T-helper 2 cell treated with Interferon-gamma antibody and Interleukin-4, amounts not matched to agents 5 μg/mL and 100 μg/mL, for 36 hours (primary cell): ENCODE data around the gene BDH1.
"Not testable (repeated sequence)": the region's sequence is repeated elsewhere in the genome, so short reads cannot be mapped to it uniquely, and the experiment has no call there.

ENCODE experiments used
- DNase-seq: peaks from one replicate; pipeline ENCODE4 v3.0.0; 2021; ENCODE audit warnings: low spot score
- H3K27ac Mint-ChIP-seq: one replicate; pipeline ENCODE4 v1.8.0; 2021; ENCODE audit warnings: mild to moderate bottlenecking, mixed read lengths
- H3K27me3 Mint-ChIP-seq: one replicate; pipeline ENCODE4 v1.8.0; 2021; ENCODE audit warnings: low read depth, mixed read lengths
- H3K36me3 Mint-ChIP-seq: one replicate; pipeline ENCODE4 v1.8.0; 2021; ENCODE audit warnings: low read depth, mixed read lengths
- H3K4me1 Mint-ChIP-seq: one replicate; pipeline ENCODE4 v1.8.0; 2021; ENCODE audit warnings: low read depth, mixed read lengths
- H3K4me3 Mint-ChIP-seq: one replicate; pipeline ENCODE4 v1.8.0; 2022; ENCODE audit warnings: mild to moderate bottlenecking, moderate library complexity, mixed read lengths
- H3K9me3 Mint-ChIP-seq: one replicate; pipeline ENCODE4 v1.8.0; 2021; ENCODE audit warnings: mixed read lengths

The BDH1 gene

GRCh38 chr3:197555281-197556261 is at the start of gene BDH1:
Gene BDH1 (minus strand): TSS chr3:197555968. CDS start chr3:197546443, 9,525 bp downstream.
- peak; percentile 70 for DNase-seq
- H3K4me1 Mint-ChIP-seq = peaks cover 30% of the 10 kb centered on the region
- H3K27ac Mint-ChIP-seq = peak within 1 kb of the TSS; percentile 92
- H3K27me3 Mint-ChIP-seq = peaks cover 12% of the 10 kb centered on the region
- no peaks in the 10 kb centered on the region for H3K9me3 Mint-ChIP-seq
- H3K4me3 Mint-ChIP-seq = peak within 1 kb of the TSS; percentile 89
- peaks cover 21% of the 10 kb centered on the region for H3K36me3 Mint-ChIP-seq

- no peak overlapping the region for H3K27ac Mint-ChIP-seq
Measured at GRCh38 chr3:197603317-197603933, 47.7 kb upstream of the BDH1 start.

GRCh38 chr3:197602351-197602750 is 46.6 kb upstream of the BDH1 start:
- DNase-seq, H3K9me3 Mint-ChIP-seq, H3K4me1 Mint-ChIP-seq, H3K4me3 Mint-ChIP-seq, H3K27ac Mint-ChIP-seq, H3K27me3 Mint-ChIP-seq: not testable (repeated sequence)
- peaks cover 12% of the 10 kb centered on the region for H3K36me3 Mint-ChIP-seq

More at GRCh38 chr3:197603317-197603933, 47.7 kb upstream of the BDH1 start:
- Mint-ChIP-seq H3K9me3 (no peaks in the 10 kb centered on the region), H3K36me3 (peaks cover 21% of the 10 kb centered on the region), H3K4me1 (no peaks in the 10 kb centered on the region), H3K27me3 (no peaks in the 10 kb centered on the region), H3K4me3 (no peak overlapping the region)
- DNase-seq = no peak

GRCh38 chr3:197601566-197601840 is 45.7 kb upstream of the BDH1 start:
- not testable (repeated sequence) for H3K36me3 Mint-ChIP-seq

GRCh38 chr3:197600796-197601565 is 45.2 kb upstream of the BDH1 start:
- DNase-seq = no peak
- peaks cover 7% of the 10 kb centered on the region for H3K36me3 Mint-ChIP-seq
- H3K4me1 Mint-ChIP-seq = peaks cover 6% of the 10 kb centered on the region
- H3K27ac Mint-ChIP-seq = no peak overlapping the region
- H3K27me3 Mint-ChIP-seq = no peaks in the 10 kb centered on the region
- no peak overlapping the region for H3K4me3 Mint-ChIP-seq
- no peaks in the 10 kb centered on the region for H3K9me3 Mint-ChIP-seq

More at GRCh38 chr3:197601566-197601840, 45.7 kb upstream of the BDH1 start:
- not testable (repeated sequence) for H3K27me3 Mint-ChIP-seq, H3K27ac Mint-ChIP-seq, H3K9me3 Mint-ChIP-seq, DNase-seq, H3K4me3 Mint-ChIP-seq, H3K4me1 Mint-ChIP-seq

- no peak overlapping the region for H3K27ac Mint-ChIP-seq
Measured at GRCh38 chr3:197599089-197599765, 43.5 kb upstream of the BDH1 start.

GRCh38 chr3:197598404-197598980 is 42.7 kb upstream of the BDH1 start:
- H3K4me1 Mint-ChIP-seq = peaks cover 12% of the 10 kb centered on the region
- no peaks in the 10 kb centered on the region for H3K27me3 Mint-ChIP-seq
- H3K9me3 Mint-ChIP-seq = no peaks in the 10 kb centered on the region
- H3K36me3 Mint-ChIP-seq = peaks cover 3% of the 10 kb centered on the region
- H3K4me3 Mint-ChIP-seq = no peak overlapping the region
- no peak overlapping the region for H3K27ac Mint-ChIP-seq
- no peak for DNase-seq

More at GRCh38 chr3:197599089-197599765, 43.5 kb upstream of the BDH1 start:
- H3K9me3 Mint-ChIP-seq = no peaks in the 10 kb centered on the region
- no peaks in the 10 kb centered on the region for H3K27me3 Mint-ChIP-seq
- peaks cover 12% of the 10 kb centered on the region for H3K4me1 Mint-ChIP-seq
- no peak overlapping the region for H3K4me3 Mint-ChIP-seq
- peak; percentile 69 for DNase-seq
- H3K36me3 Mint-ChIP-seq = peaks cover 6% of the 10 kb centered on the region

- H3K27ac Mint-ChIP-seq = no peak overlapping the region
- no peak for DNase-seq
- H3K4me3 Mint-ChIP-seq = no peak overlapping the region
- H3K9me3 Mint-ChIP-seq = no peaks in the 10 kb centered on the region
- H3K27me3 Mint-ChIP-seq = no peaks in the 10 kb centered on the region
- peaks cover 3% of the 10 kb centered on the region for H3K36me3 Mint-ChIP-seq
- H3K4me1 Mint-ChIP-seq = peaks cover 20% of the 10 kb centered on the region
Measured at GRCh38 chr3:197597335-197597734, 41.6 kb upstream of the BDH1 start.

GRCh38 chr3:197595470-197596185 is 39.9 kb upstream of the BDH1 start:
- Mint-ChIP-seq H3K4me1 (peaks cover 33% of the 10 kb centered on the region), H3K27me3 (no peaks in the 10 kb centered on the region), H3K9me3 (no peaks in the 10 kb centered on the region), H3K27ac (peak overlapping the region; percentile 46), H3K36me3 (peaks cover 4% of the 10 kb centered on the region), H3K4me3 (no peak overlapping the region)
- DNase-seq = no peak

- DNase-seq = no peak
- Mint-ChIP-seq H3K27me3 (no peaks in the 10 kb centered on the region), H3K36me3 (peaks cover 4% of the 10 kb centered on the region), H3K4me3 (peak overlapping the region; percentile 62), H3K9me3 (no peaks in the 10 kb centered on the region), H3K27ac (peak overlapping the region; percentile 85), H3K4me1 (peaks cover 33% of the 10 kb centered on the region)
Measured at GRCh38 chr3:197593046-197593380, 37.2 kb upstream of the BDH1 start.

GRCh38 chr3:197592361-197593045 is 36.7 kb upstream of the BDH1 start:
- Mint-ChIP-seq H3K9me3 (no peaks in the 10 kb centered on the region), H3K4me1 (peaks cover 33% of the 10 kb centered on the region), H3K27ac (peak overlapping the region; percentile 85), H3K27me3 (no peaks in the 10 kb centered on the region), H3K36me3 (peaks cover 4% of the 10 kb centered on the region), H3K4me3 (peak overlapping the region; percentile 62)
- DNase-seq = no peak

GRCh38 chr3:197591816-197592215 is 36.0 kb upstream of the BDH1 start:
- Mint-ChIP-seq H3K27ac (peak overlapping the region; percentile 85), H3K36me3 (peaks cover 4% of the 10 kb centered on the region), H3K9me3 (no peaks in the 10 kb centered on the region), H3K4me1 (peaks cover 31% of the 10 kb centered on the region), H3K27me3 (no peaks in the 10 kb centered on the region), H3K4me3 (peak overlapping the region; percentile 62)
- DNase-seq = no peak
